ENCODE measurements around the gene SLC5A5.
A peak's percentile ranks its signal among the peaks of the same experiment; 100 is the strongest.

The SLC5A5 gene

DNA sequence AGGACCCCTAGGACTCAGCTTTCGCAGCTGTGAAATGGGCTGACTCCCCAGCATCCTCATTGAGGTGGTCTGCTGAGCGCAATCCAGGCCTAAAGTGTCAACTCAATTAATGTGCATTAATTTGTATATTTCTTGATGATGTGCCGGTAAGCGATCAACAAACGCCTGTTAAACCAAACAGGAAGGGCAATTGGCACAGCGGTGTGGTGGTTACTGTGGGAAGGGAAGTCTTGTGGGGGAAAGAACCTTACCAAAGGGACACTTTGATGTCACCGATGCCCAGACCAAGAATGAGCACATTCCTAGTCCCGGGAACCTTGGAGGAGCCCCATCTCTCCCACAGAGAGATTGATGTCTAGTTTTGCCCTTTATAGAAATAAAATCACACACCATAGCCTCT, 25.6 kb upstream of the SLC5A5 start:
- DNase-seq (ENCODE audit: low read depth in 1 of 2, low spot score in 1 of 2) = no peak

DNA sequence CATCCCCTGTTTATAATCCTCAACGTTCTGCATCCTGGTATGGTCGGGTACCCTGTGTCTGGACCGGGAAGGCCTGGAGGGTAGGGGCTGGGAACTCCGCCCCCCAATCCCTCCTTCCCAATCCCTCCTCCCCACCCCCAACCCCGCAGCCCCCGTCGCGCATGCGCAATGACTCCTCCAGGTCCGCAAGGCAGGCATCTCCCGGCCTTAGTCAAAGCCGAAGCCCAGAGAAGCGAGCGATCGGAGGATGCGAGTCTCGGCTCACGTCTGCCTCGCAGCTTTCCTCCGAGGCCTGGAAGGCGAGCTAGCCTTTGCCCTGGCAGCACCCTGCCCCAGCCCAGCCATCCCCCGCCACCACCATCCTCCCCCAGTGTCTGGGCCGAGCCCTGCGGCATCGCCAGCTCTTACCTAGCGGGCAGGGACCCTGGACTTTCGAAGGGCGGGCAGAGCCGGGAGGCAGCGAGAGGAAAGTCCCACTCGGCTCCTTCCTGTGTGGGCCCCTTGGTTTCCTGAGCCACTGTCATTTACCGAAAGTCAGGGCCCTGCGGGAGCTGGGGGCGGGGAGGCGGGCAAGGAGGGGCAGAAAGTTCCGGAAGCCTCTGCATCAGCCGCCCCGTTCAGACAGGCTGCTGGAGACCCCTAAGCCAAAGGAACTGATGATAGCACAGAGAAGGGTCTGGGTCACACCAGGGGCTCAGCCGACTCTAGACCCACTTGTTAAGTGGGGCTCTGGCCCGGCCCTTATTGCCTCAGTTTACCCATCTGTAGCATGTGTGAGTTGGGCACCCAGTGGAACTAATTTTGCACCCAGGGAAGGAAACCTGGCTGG, 24.0 kb upstream of the SLC5A5 start, which contains the start of gene JAK3:
Gene JAK3, minus strand, starts transcription at position 445 of the 829 bp plus-strand sequence. CDS start 3,565 bp downstream, outside the sequence.
- peak; percentile 83 to 85 for DNase-seq (ENCODE audit: low read depth in 1 of 2, low spot score in 1 of 2)

DNA sequence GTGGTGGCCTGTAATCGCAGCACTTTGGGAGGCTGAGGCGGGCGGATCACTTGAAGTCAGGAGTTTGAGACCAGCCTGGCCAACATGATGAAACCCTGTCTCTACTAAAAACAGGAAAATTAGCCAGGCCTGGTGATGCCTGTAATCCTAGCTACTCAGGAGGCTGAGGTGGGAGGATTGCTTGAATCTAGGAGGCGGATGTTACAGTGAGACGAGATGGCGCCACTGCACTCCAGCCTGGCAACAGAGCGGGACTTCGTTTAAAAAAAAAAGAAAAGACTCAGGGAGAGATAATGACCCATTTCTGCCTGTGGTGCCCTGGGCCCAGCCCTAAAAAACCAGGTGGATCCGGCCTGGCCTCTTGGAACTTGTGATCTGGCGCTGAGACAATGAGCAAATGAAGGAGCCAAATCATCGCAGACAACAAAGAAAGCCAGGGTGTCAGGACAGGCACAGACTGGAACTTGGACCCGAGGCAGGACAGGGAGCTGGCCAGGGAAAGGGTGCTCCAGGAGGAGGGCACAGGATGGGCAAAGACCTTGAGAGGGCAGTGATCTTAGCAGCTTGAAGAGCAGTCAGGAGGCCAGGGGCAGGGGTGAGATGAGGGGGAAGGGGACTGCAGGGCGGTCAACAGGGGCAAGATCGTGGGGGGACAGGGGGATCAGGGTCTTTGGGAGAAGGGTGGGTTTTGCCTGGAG, 23.0 kb upstream of the SLC5A5 start:
- DNase-seq (ENCODE audit: low read depth in 1 of 2, low spot score in 1 of 2) = no peak

DNA sequence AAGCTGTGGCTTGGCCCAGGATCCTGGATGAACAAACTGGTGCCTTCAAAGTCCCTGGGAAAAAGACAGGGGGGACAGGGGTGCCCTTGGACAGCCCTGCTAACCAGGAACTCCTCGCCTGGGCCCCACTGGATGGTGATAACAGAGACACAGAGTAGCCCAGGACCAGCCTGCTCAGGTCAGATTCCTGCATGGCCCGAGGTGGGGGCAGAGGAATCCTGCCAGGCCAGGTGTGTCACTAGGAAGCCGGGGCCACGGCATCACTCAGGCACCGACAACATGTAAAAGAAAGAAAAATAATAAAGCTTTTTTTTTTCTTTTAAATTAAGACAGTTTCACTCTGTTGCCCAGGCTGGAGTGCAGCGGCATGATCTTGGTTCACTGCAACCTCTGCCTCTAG, 17.7 kb upstream of the SLC5A5 start:
- DNase-seq (ENCODE audit: low read depth in 1 of 2, low spot score in 1 of 2) = no peak

DNA sequence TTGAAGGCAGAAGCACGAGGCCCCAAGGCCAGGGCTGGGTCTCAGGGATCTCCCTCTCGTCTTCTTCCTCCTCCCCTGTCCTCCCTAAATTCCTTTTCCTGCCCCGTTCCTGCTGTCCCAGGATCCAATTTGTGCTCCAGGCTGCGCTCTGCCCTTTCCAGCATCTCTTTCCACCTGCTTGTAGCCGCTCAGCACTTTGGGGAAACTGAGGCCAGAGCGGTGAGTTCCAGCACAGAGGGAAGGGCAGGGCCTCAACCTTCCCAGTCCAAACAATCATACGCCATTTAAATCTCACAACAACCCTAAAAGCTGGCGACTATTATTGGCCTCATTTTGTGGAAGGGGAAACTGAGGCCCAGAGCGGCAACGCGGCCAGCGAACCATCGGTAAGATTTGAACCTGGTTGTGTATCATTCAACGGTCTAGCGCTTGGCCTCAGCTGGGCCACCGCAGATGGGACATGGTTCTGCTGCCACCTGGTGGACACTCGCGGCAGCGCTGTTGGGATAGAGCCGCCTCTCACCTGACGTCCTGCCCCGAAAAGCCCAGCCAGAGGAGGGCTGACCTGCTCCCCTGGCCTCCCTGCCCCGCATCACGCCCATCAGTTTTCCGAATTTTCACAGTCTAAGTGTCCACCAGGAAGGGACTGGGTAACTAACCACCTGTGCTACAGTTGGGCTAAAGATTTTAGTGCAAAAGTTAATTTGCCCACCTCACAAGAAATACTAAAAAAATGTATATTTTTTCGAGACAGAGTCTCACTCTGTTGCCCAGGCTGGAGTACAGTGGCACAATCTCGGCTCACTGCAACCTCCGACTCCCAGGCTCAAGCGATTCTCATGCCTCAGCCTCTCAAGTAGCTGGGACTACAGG, 16.2 kb upstream of the SLC5A5 start:
- peak; percentile 91 to 96 for DNase-seq (ENCODE audit: low read depth in 1 of 2, low spot score in 1 of 2)

DNA sequence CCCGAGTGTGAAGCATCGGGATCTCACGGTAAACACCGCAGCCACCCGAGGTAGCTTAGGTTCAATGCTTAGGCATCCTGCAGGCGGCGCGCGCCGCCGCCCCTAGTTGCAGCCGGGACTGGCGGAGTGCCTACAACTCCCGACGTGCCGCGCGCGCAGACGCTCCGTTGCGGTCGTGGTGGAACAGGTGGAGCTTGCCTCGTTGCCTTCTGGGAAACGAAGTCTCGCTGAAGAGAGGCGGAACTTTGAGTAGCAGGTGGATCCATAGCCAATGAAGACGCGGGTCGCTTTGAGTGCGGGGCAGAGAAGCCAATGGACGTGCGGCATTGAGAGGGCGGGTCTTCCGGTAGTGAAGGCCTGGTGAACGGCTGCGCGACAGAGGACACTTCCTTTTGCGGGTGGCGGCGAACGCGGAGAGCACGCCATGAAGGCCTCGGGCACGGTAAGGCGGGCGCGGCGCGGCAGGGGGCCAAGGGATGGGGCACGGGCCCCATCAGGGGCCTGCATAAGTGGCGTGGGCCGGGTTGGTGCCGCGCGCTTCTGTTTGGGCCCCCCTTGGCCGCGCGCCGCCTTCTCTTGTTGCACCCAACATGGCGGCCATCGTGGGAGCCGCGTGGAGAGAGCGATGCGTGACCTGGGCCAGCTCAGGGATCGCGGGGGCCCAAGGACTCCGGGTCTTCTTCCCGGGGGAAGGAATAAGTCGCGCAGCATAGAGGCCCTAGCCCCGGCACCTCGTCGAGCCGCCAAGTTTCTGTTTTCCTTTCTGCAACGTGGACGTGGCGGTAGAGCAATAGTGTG, 12.0 kb upstream of the SLC5A5 start, which contains the start of gene RPL18A:
Gene RPL18A, plus strand, starts transcription at position 378 of the 798 bp plus-strand sequence. Its CDS starts 47 bp downstream, at position 425.
- peak; percentile 93 to 99 for DNase-seq (ENCODE audit: low read depth in 1 of 2, low spot score in 1 of 2)

DNA sequence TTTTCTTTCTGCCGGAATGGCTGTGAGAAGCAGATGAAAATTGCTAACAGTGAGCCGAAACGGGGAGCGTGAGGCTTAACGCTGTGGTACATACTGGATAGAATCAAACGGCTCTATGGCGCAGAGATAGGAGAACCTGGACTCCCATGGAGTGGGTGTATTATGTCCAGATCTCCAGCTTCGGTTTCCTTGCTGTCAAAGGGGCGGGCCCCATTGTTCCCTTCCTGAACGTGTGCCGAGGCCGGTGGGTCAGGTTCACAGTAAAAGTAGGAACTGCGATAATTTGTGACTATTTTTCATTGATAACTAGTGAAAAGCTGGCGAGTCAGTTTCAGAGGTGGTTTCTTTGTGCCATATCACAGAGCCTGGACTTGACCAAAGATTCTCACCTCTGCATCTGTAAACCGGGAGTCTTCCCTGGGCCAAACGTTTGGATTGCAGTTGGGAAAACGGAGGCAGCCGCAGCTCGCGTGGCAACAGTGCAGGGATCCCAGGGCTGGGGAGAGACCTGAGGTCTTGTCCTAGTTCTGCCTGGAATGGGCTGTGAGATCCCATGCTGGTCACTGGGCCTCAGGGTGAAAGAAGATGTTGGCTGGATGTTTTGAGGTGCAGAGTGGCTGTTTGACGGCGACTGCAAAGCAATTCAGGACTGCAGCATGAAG, 11.3 kb upstream of the SLC5A5 start:
- DNase-seq (ENCODE audit: low read depth in 1 of 2, low spot score in 1 of 2) = no peak

DNA sequence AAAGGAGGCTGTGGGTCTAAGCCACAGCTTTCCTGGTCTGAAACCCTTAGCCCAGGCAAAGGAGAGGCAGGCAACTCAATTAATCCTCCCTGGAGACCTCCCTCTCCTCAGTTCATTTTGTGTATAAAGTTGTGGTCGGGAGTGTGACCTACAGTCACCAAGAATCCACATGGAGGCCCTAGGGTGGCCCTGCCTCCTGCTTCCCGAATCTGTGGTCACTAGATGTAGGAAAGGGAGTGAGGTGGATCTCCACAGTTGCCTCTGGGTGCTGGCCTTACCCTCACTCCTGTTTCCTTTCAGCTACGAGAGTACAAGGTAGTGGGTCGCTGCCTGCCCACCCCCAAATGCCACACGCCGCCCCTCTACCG, 10.8 kb upstream of the SLC5A5 start:
- no peak for DNase-seq (ENCODE audit: low read depth in 1 of 2, low spot score in 1 of 2)

DNA sequence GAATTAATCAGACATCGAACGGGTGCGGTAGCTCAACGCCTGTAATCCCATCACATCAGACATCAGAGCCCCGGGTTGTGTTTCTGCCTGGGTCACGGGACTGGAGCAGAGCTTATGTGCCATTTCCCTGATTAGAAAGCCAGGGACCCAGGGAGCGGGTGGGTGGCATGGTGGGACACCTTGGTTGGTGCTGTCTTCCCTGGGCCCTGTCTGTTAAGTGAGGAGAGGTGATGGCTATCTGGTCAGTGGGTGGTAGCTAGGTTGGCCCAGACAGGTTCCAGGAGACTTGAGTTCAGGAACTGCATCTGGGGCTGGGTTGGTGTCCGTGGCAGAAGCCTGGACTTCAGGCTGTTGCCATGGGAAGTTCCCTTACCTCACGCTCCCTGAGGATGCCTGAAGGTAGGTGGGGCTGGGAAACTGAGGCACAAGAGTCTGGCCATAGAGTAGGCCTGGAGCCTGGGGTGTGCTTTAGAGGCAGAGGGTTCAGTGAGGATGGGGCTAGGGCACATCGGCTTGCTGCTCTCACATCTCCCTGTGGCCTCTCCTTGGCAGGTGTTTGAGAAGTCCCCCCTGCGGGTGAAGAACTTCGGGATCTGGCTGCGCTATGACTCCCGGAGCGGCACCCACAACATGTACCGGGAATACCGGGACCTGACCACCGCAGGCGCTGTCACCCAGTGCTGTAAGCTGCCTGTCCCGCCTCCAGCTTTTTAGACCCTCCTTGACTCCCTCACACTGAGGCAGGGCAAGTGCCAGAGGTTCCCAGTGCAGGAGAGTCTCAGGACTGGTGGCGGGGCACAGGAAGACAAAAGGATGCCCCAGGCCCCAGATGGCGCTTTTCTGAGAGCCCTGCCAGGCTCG, 10.0 kb upstream of the SLC5A5 start:
- no peak for DNase-seq (ENCODE audit: low read depth in 1 of 2, low spot score in 1 of 2)

DNA sequence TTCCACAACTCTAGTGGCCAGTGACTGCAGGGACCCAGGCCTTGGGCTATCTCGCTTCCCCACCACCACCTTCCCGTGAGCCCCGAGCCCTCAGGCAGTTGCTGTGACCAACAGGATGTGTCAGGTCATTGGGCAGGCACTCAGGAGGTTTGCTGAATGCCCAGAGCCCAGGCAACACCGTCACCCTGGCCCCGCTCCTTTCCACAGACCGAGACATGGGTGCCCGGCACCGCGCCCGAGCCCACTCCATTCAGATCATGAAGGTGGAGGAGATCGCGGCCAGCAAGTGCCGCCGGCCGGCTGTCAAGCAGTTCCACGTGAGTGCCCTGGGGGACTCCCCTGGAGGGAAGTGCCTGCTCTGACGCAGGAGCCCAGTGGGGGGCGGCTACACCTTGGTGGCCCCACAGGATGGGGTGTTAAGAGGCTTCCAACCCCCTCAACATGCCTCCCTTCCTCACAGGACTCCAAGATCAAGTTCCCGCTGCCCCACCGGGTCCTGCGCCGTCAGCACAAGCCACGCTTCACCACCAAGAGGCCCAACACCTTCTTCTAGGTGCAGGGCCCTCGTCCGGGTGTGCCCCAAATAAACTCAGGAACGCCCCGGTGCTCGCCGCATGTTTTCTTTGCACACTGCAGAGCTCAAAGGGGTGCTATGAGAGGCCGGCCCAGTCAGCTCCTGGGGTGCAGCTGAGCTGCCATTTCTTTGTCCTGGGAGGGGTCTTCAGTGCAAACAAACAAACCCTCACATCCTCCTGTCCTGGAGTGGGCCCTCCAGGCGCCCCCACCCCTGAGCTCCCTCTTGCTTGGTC, 8.8 kb upstream of the SLC5A5 start:
- no peak for DNase-seq (ENCODE audit: low read depth in 1 of 2, low spot score in 1 of 2)

DNA sequence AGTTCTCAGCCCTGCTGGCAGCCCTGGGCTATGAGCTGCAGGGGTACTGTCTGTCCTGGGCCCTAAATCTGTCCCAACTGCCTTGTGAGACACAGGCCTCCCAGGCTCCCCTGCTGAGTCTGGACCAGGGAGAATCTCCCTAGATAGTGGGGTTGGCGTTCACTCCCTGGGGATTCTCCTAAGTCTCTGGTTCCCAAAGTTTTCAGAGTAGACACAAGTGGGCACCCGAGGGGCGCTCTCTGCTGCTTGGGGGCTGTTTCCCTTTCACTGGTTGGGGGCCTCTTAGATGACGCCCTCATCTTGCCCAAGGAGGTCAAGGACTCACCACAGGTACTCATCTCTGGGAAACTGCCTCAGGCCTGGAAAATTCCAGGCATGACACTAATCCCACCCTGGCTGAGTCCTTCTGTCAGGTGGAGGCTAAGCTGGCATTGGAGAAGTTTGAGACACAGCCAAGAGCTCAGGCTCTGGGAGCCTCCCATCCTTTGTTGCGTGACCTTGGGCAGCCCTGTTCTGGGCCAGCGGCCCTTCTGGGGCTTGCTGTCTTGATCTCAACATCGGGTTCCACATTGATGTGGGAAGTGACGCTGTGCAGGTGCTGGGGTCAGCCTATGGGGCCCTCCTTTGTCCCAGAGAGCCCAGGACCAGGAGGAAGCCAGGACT, 8.1 kb upstream of the SLC5A5 start:
- DNase-seq (ENCODE audit: low read depth in 1 of 2, low spot score in 1 of 2) = no peak

DNA sequence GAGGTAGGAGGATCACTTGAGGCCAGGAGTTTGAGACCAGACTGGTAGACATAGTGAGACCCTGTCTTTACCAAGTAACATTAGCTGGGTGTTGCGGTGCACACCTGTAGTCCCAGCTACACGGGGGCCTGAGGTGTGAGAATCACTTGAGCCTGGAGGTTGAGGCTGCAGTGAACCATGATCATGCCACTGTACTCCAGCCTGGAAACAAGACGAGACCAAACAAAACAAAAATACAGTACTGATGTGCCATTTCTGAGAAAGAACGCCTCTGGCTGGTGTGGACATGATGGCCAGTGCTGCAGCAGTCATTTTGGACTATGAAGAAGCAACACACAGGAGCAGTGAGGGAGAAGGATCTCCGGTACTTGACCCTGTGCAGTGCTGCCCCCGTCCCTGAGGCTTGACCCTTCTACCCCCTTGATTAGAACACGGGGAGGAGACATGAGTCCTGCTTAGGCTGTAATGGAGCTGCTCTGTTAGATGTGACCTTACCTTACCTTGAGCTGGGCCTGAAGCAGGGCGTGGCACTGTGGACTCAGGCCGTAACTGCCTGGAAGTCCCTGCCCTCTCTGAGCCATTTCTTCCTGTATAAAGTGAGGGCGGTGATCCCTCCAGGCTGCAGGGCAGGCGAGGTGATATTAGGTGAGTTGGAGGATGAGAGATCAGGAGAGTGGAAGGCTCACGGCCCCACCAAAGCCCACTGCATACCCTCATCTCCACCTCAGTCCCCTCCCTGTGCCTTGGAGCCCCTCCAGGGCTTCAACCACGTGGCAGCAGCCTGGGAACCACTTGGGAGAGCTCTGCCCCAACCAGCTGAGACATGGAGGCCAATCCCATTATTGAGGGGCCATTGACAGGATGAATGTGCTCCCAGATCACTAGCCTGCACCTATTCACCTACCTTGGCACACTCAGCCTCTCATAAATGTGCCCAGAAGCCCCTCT, 6.1 kb upstream of the SLC5A5 start:
- DNase-seq (ENCODE audit: low read depth in 1 of 2, low spot score in 1 of 2) = no peak

DNA sequence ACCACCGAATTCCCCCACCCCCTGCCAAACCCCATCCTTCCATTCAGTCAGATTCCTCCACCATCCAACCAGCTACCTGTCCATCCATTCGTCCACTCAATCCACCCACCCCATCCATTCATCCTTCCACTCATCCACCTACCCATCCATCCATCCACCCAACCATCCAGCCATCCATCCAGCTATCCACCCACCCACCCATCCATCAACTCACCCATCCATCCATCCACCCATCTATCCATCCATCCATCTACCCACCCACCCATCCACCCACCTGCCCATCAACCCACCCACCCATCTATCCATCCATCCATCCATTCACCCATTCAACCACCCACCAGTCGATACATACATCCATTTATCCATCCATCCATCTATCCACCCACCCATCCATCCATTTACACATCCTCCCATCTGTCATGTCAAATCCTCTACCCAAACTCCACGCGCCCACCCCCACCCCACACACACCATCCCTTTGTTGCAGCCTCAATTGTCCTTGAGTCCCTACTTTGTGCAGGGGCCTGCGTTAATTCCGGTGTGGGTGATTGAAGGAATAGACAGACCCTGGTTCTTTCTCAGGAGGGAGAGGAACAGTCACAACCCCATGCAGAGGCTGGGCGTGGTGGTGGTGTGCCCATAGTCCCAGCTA, 5.3 kb upstream of the SLC5A5 start:
- no peak for DNase-seq (ENCODE audit: low read depth in 1 of 2, low spot score in 1 of 2)

DNA sequence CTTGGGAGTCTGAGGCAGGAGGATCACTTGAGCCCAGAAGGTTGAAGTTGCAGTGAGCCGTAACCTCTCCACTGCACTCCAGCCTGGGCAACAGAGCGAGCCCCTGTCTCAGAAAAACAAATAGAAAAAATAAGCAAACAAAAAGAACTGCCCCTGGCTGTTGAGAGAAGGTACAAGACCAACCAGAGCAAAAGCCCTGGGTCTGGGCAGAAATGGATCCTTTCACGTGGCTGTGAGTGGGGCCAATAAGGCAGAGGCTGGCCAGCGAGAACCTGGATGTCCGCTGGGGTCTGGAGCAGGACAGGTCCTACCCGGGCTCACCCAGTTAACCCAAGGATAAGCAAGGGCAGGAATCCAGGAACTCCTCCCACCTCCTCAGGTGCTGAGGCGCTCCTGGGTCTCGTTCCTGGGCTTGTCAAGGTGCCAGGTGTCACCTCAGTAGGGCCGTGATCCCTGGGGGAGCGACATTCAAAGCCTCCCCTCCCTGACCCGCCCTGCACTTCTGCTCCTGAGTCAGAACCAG, 4.7 kb upstream of the SLC5A5 start:
- DNase-seq (ENCODE audit: low read depth in 1 of 2, low spot score in 1 of 2) = no peak

DNA sequence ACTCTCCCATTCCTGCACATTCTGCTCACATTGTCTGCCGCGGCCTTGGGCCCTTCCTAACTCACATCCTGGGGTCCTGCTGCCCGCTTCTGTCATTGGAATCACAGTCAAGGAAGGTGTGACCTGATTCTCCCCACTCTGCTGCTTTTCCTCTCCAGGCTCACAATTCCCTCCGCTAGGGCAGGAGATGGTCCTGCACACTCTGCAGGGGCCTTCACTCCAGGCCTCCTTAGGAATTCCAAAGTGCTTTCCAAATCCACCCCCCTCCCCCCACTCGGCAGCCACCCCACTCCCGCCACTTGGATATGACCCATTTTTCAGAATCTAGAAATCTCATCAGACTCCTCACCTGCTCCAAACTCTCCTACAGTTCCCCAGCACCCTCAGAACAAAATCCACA, 3.1 kb upstream of the SLC5A5 start:
- no peak for DNase-seq (ENCODE audit: low read depth in 1 of 2, low spot score in 1 of 2)

DNA sequence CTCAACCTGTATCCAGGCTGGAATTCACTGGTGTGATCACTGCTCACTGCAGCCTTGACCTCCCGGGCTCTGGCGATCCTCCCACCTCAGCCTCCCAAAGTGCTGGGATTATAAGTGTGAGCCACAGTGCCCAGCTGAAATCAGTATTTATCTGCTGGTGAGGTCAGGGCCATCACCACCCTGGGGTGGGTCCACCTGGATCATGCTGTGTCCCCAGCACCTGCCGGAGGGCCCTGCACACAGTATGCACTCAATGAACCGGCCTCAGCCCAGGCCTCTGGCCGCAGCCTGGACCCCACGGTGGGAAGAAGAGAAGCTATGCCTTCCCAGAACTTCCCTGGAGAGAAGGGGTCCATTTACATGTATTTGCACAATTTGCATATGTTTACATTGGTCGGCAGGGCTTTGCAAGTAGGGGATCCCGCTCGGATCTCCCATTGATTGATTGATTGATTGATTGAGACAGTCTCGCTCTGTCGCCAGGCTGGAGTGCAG, 2.6 kb upstream of the SLC5A5 start:
- DNase-seq (ENCODE audit: low read depth in 1 of 2, low spot score in 1 of 2) = no peak

All from activated CD4-positive, alpha-beta T cell treated with anti-CD3 and anti-CD28 coated beads, Interleukin-2, amount 50 U/mL, for 24 hours (primary cell).